NT2/D1 (cell line): ENCODE measurements around the gene PHACTR2.
"Not testable (repeated sequence)": the region's sequence is repeated elsewhere in the genome, so short reads cannot be mapped to it uniquely, and the experiment has no call there.

ENCODE experiments used
- DNase-seq: peaks from one replicate; pipeline ENCODE4 v3.0.0-alpha.2; 2011; ENCODE audit warnings: low read depth, low spot score
- H3K27me3 ChIP-seq: 2 replicates; pipeline ENCODE4 v1.6.0; 2011; ENCODE audit warnings: mild to moderate bottlenecking; ENCODE audit not compliant: insufficient read length, insufficient read depth
- H3K36me3 ChIP-seq: 2 replicates; pipeline ENCODE4 v1.6.1; 2011; ENCODE audit warnings: mild to moderate bottlenecking, low read length, mixed read lengths; ENCODE audit not compliant: insufficient read depth, insufficient read length
- H3K4me1 ChIP-seq: 2 replicates; pipeline ENCODE4 v1.5.1; 2011; ENCODE audit not compliant: insufficient read depth, insufficient read length
- H3K4me3 ChIP-seq: 2 replicates; pipeline ENCODE4 v1.5.1; 2011; ENCODE audit warnings: low read depth; ENCODE audit not compliant: insufficient read length
- H3K9ac ChIP-seq: 2 replicates; pipeline ENCODE4 v1.6.0; 2011; ENCODE audit warnings: low read depth; ENCODE audit not compliant: insufficient read length
- H3K9me3 ChIP-seq: 2 replicates; pipeline ENCODE4 v1.5.1; 2011; ENCODE audit warnings: mild to moderate bottlenecking, low read length; ENCODE audit not compliant: insufficient read depth
- SUZ12 ChIP-seq: IDR thresholded peaks from 2 replicates; pipeline ENCODE4 v1.6.1; 2011; ENCODE audit not compliant: insufficient read length, insufficient read depth; ENCODE audit errors: extremely low read depth
- YY1 ChIP-seq: IDR thresholded peaks from 2 replicates; pipeline ENCODE4 v1.6.1; 2011; ENCODE audit not compliant: insufficient read length, insufficient read depth
- ZNF274 ChIP-seq: IDR thresholded peaks from 2 replicates; pipeline ENCODE4 v1.6.1; 2011; ENCODE audit warnings: mild to moderate bottlenecking, low read depth, low read length

PHACTR2 gene

DNA sequence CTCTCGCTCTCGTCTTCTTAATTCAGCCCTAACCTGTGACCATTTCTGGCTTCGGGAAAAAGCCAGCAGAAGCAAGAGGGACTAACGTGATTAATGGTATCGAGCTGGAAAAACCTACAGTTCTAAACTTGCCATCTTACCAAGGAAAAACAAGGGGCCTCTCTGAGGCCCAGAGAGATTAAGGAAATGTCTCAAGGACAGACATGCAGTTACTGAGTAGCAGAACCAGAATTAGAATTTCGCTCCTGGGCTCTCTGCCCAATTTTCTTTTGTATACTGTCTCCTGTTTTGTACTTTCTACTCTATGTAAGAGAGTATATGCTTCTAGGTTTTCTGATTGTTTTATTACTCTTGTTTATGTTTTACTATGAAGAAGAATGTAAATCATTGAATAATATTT lies 97.6 kb downstream of the PHACTR2 start:
- no peak for DNase-seq
- H3K4me3 ChIP-seq: no peak overlapping the region
- H3K9ac ChIP-seq: no peak overlapping the region
- H3K27me3 ChIP-seq: no peaks in the 10 kb centered on the region
- no peaks in the 10 kb centered on the region for H3K4me1 ChIP-seq
- no peak for TF ChIP-seq SUZ12
- no peak for TF ChIP-seq YY1
- TF ChIP-seq ZNF274: no peak
- H3K9me3 ChIP-seq: no peaks in the 10 kb centered on the region
- peaks cover 27% of the 10 kb centered on the region for H3K36me3 ChIP-seq

DNA sequence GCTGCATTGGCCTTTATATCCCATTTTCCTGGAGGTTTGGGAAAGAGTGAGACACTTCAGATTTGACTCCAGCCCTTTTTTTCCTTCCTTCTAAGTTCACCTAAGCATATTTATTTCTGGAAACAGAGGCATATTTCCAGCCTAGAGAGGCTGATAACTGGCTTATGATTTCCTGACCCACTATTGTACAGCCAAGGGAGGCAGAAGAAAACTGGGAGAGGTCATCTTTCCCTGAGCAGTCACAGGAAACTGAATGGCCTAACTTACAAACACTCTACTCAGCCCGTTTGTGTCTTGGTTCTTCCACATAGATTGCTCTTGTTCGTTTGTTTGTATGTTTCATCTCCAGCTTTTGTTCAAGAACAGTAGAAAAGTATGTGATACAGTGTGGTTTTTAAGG lies 101.2 kb downstream of the PHACTR2 start:
- Histone ChIP-seq H3K4me3 (no peak overlapping the region), H3K9me3 (no peaks in the 10 kb centered on the region), H3K9ac (no peak overlapping the region), H3K27me3 (no peaks in the 10 kb centered on the region), H3K4me1 (no peaks in the 10 kb centered on the region), H3K36me3 (peaks cover 19% of the 10 kb centered on the region)
- no peak for DNase-seq
- TF ChIP-seq YY1 (no peak), SUZ12 (no peak), ZNF274 (no peak)

DNA sequence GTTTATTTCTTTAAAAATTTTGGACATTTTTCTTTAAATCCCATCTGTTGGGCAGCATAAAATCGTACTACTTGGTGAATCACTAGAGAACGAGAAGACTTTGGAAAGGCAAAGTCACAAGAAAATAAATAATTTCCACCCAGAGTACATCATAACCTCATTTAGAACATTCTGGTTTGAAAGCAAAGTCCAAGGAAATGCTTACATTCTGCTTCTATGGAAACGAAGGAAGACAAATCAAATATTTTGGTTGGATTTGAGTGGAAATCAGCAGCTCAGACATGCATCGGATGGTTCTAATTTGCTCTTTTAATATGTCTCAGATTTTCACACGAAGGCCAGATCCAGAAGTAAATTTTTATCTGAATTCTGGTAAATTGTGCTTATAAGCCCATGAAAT lies 104.7 kb downstream of the PHACTR2 start:
- Histone ChIP-seq H3K4me3 (no peak overlapping the region), H3K9ac (no peak overlapping the region), H3K27me3 (no peaks in the 10 kb centered on the region), H3K9me3 (peaks cover 17% of the 10 kb centered on the region; the same call in 1 of the 2 replicates), H3K4me1 (no peaks in the 10 kb centered on the region), H3K36me3 (no peaks in the 10 kb centered on the region)
- no peak for TF ChIP-seq YY1
- TF ChIP-seq ZNF274: no peak
- TF ChIP-seq SUZ12: no peak
- DNase-seq: no peak

DNA sequence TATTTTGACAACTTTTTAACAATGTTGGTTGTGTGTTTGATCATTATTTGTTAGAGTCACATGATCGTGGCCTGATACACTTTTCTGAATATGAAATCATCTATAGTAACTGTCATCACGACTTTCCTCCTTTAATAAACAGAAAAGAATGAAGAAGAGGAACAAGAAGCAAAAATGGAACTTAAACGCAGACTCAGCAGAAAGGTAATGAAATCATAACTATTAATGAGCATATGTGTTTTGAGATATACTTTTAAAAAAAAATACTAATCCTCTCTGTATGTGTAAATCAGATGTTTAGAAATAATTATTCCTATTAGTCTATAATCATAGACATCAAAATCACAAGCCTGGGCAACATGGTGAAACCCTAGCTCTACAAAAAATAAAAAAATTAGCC lies 105.3 kb downstream of the PHACTR2 start:
- no peaks in the 10 kb centered on the region for H3K36me3 ChIP-seq
- no peak overlapping the region for H3K9ac ChIP-seq
- DNase-seq: no peak
- no peak overlapping the region for H3K4me3 ChIP-seq
- peaks cover 17% of the 10 kb centered on the region; the same call in 1 of the 2 replicates for H3K9me3 ChIP-seq
- H3K4me1 ChIP-seq: no peaks in the 10 kb centered on the region
- TF ChIP-seq ZNF274 (no peak), YY1 (no peak), SUZ12 (no peak)
- no peaks in the 10 kb centered on the region for H3K27me3 ChIP-seq

DNA sequence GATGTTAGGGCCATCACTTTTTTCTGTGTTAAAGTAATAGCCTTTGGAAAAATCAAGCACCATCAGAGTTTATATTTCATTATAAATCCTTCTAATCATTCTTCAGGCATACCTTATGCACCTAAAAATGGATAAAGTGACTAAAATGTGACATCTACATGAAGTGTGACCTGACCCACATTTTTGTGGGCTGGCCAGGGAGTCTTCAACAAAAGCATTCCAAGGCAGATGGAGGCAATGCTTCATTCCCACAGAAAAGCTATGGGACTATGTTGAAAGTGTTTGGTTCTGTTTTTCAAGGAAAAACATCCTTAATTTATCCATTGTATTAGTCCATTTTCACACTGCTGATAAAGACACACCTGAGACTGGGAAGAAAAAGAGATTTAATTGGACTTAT lies 106.6 kb downstream of the PHACTR2 start:
- Histone ChIP-seq H3K36me3 (peaks cover 4% of the 10 kb centered on the region), H3K9me3 (peaks cover 17% of the 10 kb centered on the region; the same call in 1 of the 2 replicates), H3K27me3 (no peaks in the 10 kb centered on the region), H3K4me1 (no peaks in the 10 kb centered on the region), H3K9ac (no peak overlapping the region), H3K4me3 (no peak overlapping the region)
- TF ChIP-seq ZNF274 (no peak), SUZ12 (no peak), YY1 (no peak)
- DNase-seq: no peak

DNA sequence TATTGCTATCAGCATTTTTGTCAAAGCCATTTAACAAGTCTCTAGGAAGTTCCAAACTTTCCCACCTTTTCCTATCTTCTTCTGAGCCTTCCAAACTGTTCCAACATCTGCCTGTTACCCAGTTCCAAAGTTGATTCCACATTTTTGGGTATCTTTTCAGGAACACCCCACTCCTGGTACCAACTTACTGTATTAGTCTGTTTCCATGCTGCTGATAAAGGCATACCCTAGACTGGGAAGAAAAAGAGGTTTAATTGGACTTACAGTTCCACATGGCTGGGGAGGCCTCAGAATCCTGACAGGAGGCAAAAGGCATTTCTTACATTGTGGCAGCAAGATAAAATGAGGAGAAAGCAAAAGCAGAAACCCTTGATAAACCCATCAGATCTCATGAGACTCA lies 108.6 kb downstream of the PHACTR2 start:
- not testable (repeated sequence) for H3K4me1 ChIP-seq, DNase-seq, H3K9ac ChIP-seq, H3K27me3 ChIP-seq, H3K4me3 ChIP-seq
- Histone ChIP-seq H3K36me3 (peaks cover 11% of the 10 kb centered on the region), H3K9me3 (peaks cover 17% of the 10 kb centered on the region; the same call in 1 of the 2 replicates)

DNA sequence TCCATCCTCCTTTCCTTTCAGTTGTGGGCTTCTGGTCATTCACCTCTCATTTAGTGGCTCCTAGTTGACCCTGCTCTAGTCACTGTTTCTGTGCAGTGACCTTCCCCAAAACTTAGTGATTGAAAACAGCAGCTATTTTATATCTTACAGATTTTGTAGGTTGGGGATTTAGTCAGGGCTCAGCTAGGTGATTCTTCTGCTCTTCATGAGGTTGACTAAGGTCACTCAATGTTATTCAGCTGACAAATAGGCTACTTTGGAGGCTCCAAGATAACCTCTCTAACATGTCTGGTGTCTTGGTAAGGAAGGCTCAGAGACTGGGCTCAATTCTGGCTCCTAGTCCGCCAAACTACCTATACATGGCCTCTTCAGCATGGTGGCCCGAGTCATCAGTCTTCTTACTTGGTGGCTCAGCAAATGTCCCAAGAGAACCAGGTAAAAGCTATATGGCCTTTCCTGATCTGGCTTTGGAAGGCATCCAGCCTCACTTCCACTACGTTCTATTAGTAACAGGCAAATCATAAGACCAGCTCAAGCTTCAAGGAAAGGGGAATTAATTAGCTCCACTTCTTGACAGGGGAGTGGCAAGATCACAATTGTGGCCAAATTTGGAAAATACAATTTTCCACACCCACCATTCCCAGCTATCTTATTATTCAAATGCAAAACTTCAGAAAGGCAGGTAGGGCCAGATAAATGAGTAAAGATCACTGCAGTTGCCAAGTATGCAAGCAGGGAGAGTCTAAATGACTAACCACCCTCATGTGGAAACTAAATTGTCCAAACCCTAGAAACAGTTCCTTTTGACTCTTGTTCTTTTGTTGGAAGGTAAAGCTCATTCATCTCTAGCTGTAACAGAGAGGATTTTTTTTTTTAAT lies 114.9 kb downstream of the PHACTR2 start:
- Histone ChIP-seq H3K36me3 (peaks cover 15% of the 10 kb centered on the region), H3K27me3 (no peaks in the 10 kb centered on the region), H3K9me3 (peaks cover 9% of the 10 kb centered on the region; the same call in 1 of the 2 replicates), H3K9ac (no peak overlapping the region), H3K4me1 (no peaks in the 10 kb centered on the region), H3K4me3 (no peak overlapping the region)
- TF ChIP-seq ZNF274 (no peak), YY1 (no peak), SUZ12 (no peak)
- DNase-seq: no peak
